GM06990 (cell line): ENCODE data around the gene RPL18A.

ENCODE experiments used
- DNase-seq: peaks from one replicate; pipeline ENCODE4 v3.0.0-alpha.2; 2011; ENCODE audit not compliant: insufficient read length; ENCODE audit errors: extremely low read depth
- H3K27me3 ChIP-seq: replicated peaks from 2 replicates; pipeline ENCODE4 v1.6.0; 2011; ENCODE audit warnings: low read length; ENCODE audit not compliant: control insufficient read depth, insufficient read depth
- H3K36me3 ChIP-seq: 2 replicates; pipeline ENCODE4 v1.5.1; 2011; ENCODE audit warnings: low read length; ENCODE audit not compliant: control insufficient read depth, insufficient read depth
- H3K4me3 ChIP-seq: replicated peaks from 2 replicates; pipeline ENCODE4 v1.5.1; 2011; ENCODE audit warnings: low read depth, mild to moderate bottlenecking, control low read depth, low read length
- TF ChIP-seq, protein P1 (sequence below): IDR thresholded peaks from 2 replicates; pipeline ENCODE4 v1.5.1; 2011; ENCODE audit warnings: low read length, control low read depth, mild to moderate bottlenecking, inconsistent platforms; ENCODE audit not compliant: insufficient read depth, poor library complexity, severe bottlenecking

The RPL18A gene

DNA sequence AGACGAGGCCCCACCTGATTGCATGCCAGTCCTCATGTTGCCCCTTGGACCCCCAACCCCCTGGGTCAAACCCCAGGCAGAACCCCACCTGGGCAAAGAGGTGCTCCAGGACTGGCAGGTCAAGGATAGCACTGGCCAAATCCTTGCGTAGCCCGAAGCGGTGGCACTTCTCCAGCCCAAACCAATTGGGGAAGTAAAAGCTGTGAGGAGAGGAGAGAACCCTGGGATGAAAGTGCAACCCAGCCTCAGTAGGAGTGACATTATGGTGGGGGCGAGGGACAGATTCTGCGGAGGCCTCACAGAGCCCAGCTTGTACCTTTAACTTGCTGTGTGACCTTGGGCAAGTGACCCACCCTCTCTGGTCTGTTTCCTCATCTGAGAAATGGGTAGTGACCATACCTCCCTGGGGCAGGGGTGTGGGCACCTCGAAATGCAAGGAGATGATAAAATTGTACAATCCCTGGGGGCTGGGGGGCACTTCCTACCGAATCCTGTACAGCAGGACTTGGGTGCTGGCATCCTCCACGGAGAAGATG is 16.4 kb upstream of the RPL18A start:
- no peaks in the 10 kb centered on the region for H3K27me3 ChIP-seq
- DNase-seq: no peak
- TF ChIP-seq, protein P1, sequence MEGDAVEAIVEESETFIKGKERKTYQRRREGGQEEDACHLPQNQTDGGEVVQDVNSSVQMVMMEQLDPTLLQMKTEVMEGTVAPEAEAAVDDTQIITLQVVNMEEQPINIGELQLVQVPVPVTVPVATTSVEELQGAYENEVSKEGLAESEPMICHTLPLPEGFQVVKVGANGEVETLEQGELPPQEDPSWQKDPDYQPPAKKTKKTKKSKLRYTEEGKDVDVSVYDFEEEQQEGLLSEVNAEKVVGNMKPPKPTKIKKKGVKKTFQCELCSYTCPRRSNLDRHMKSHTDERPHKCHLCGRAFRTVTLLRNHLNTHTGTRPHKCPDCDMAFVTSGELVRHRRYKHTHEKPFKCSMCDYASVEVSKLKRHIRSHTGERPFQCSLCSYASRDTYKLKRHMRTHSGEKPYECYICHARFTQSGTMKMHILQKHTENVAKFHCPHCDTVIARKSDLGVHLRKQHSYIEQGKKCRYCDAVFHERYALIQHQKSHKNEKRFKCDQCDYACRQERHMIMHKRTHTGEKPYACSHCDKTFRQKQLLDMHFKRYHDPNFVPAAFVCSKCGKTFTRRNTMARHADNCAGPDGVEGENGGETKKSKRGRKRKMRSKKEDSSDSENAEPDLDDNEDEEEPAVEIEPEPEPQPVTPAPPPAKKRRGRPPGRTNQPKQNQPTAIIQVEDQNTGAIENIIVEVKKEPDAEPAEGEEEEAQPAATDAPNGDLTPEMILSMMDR: no peak
- peaks cover 27% of the 10 kb centered on the region for H3K36me3 ChIP-seq
- H3K4me3 ChIP-seq: no peak overlapping the region

DNA sequence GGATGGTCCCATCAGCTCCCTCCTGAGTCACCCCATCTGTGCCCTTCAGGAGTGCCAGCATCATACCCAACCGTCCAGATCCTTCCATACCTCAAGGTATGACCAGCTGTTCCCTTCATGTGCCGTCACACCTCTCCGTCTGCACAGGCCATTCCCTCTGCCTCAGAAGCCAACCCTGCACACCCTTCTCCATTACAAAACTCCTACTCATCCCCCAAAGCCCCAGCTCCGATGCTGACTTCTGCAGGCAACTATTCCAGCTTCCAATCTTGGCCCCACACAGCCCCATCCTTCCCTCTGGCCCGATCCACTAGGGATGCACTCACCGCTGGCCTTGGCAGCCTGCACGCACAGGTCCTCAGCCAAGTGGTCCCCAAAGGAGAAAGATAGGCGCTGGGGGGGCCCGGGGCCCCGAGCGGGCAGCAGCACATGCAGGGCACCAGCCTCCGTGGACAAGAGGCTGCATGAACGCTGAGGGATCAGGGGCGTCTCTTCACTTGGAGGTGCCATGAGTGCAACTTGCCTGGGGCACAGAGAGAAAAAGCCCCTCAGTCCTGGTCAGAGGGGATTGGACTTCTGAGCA is 15.7 kb upstream of the RPL18A start:
- Histone ChIP-seq H3K4me3 (no peak overlapping the region), H3K36me3 (peaks cover 27% of the 10 kb centered on the region), H3K27me3 (no peaks in the 10 kb centered on the region)
- TF ChIP-seq, protein P1: no peak
- no peak for DNase-seq

DNA sequence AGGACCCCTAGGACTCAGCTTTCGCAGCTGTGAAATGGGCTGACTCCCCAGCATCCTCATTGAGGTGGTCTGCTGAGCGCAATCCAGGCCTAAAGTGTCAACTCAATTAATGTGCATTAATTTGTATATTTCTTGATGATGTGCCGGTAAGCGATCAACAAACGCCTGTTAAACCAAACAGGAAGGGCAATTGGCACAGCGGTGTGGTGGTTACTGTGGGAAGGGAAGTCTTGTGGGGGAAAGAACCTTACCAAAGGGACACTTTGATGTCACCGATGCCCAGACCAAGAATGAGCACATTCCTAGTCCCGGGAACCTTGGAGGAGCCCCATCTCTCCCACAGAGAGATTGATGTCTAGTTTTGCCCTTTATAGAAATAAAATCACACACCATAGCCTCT is 13.6 kb upstream of the RPL18A start:
- Histone ChIP-seq H3K27me3 (no peaks in the 10 kb centered on the region), H3K4me3 (peak overlapping the region; percentile 69), H3K36me3 (peaks cover 19% of the 10 kb centered on the region)
- no peak for DNase-seq
- TF ChIP-seq, protein P1: no peak

DNA sequence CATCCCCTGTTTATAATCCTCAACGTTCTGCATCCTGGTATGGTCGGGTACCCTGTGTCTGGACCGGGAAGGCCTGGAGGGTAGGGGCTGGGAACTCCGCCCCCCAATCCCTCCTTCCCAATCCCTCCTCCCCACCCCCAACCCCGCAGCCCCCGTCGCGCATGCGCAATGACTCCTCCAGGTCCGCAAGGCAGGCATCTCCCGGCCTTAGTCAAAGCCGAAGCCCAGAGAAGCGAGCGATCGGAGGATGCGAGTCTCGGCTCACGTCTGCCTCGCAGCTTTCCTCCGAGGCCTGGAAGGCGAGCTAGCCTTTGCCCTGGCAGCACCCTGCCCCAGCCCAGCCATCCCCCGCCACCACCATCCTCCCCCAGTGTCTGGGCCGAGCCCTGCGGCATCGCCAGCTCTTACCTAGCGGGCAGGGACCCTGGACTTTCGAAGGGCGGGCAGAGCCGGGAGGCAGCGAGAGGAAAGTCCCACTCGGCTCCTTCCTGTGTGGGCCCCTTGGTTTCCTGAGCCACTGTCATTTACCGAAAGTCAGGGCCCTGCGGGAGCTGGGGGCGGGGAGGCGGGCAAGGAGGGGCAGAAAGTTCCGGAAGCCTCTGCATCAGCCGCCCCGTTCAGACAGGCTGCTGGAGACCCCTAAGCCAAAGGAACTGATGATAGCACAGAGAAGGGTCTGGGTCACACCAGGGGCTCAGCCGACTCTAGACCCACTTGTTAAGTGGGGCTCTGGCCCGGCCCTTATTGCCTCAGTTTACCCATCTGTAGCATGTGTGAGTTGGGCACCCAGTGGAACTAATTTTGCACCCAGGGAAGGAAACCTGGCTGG is 12.0 kb upstream of the RPL18A start, which contains the start of gene JAK3:
Gene JAK3, minus strand, starts transcription at position 445 of the 829 bp plus-strand sequence. CDS start 3,565 bp downstream, outside the sequence.
- TF ChIP-seq, protein P1: no peak
- Histone ChIP-seq H3K4me3 (peak within 1 kb of the TSS; percentile 69), H3K36me3 (peaks cover 10% of the 10 kb centered on the region), H3K27me3 (no peaks in the 10 kb centered on the region)
- peak; percentile 88 for DNase-seq

DNA sequence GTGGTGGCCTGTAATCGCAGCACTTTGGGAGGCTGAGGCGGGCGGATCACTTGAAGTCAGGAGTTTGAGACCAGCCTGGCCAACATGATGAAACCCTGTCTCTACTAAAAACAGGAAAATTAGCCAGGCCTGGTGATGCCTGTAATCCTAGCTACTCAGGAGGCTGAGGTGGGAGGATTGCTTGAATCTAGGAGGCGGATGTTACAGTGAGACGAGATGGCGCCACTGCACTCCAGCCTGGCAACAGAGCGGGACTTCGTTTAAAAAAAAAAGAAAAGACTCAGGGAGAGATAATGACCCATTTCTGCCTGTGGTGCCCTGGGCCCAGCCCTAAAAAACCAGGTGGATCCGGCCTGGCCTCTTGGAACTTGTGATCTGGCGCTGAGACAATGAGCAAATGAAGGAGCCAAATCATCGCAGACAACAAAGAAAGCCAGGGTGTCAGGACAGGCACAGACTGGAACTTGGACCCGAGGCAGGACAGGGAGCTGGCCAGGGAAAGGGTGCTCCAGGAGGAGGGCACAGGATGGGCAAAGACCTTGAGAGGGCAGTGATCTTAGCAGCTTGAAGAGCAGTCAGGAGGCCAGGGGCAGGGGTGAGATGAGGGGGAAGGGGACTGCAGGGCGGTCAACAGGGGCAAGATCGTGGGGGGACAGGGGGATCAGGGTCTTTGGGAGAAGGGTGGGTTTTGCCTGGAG is 11.0 kb upstream of the RPL18A start:
- no peak overlapping the region for H3K4me3 ChIP-seq
- no peak for DNase-seq
- H3K27me3 ChIP-seq: no peaks in the 10 kb centered on the region
- TF ChIP-seq, protein P1: no peak
- H3K36me3 ChIP-seq: peaks cover 5% of the 10 kb centered on the region
